Right lobe of liver (tissue), 6 donors: Measurements from ENCODE around the gene RFFL. TPM values are rescaled to one million over a fixed set of nuclear protein-coding genes. Genes with fewer than 3 reads are reported as not detected.

ENCODE experiments used
- ATAC-seq, 4 donors: fragments of 200-7000 bp; cut with Tn5 transposase; one replicate each; pipeline ENCODE4 v1.9.1; 2020; ENCODE audit warnings: mild to moderate bottlenecking in 4 of 4, moderate library complexity in 4 of 4
- DNase-seq, 3 donors: peaks; one replicate each; pipeline ENCODE4 v3.0.0-alpha.2; 2020
- H3K27ac ChIP-seq, 3 donors: fragments of 200-600 bp; one replicate each; pipeline ENCODE4 v1.8.0; 2022
- H3K27me3 ChIP-seq, 2 donors: fragments of 200-600 bp; one replicate each; pipeline ENCODE4 v1.8.0; 2022
- H3K36me3 ChIP-seq, 4 donors: fragments of 200-600 bp; sonication (generic) in 1 of 4; one replicate each; pipeline versions ENCODE4 v1.5.1 to v1.8.0; 2017 to 2022; ENCODE audit warnings: control low read depth in 1 of 4
- H3K4me1 ChIP-seq, 4 donors: fragments of 200-600 bp; sonication (generic) in 1 of 4; one replicate each; pipeline versions ENCODE4 v1.5.1 to v1.8.0; 2017 to 2022; ENCODE audit warnings: control low read depth in 1 of 4
- H3K4me3 ChIP-seq, 3 donors: fragments of 200-600 bp; one replicate each; pipeline ENCODE4 v1.8.0; 2022
- H3K9me3 ChIP-seq, 4 donors: fragments of 200-600 bp; sonication (generic) in 1 of 4; one replicate each; pipeline versions ENCODE4 v1.5.1 to v1.8.0; 2017 to 2022; ENCODE audit warnings: control low read depth in 1 of 4
- POLR2A ChIP-seq: fragments of 450-650 bp; IDR thresholded peaks from one replicate; pipeline ENCODE4 v1.6.1; 2017; ENCODE audit warnings: antibody characterized with exemption, mild to moderate bottlenecking
- WGBS: methylation state at CpG from one replicate; pipeline ENCODE4 v1.1.6; 2018; ENCODE audit warnings: low coverage, low lambda C conversion rate; ENCODE audit not compliant: insufficient coverage; ENCODE audit errors: missing lambda C conversion rate; 5-methylcytosine and 5-hydroxymethylcytosine counted together
- intact Hi-C, 2 donors: fragments of 100-400 bp; cut with DNase I; formaldehyde crosslinking; loops; one replicate each; pipeline versions ENCODE4 v1.11.2 to v1.14.1; 2022
- total RNA-seq, 6 experiments: library from RNA; depleted of rRNA in 2 of 6; stranded (reverse); fragments of >200 nt in 2 of 6; fragmentation: NEBNext Ultra II Directional in 3 of 6; extraction: Animal tissue kit (Norgen Biotek cat#: 25700) in 3 of 6; gene quantifications; one replicate each; pipeline versions ENCODE4 v1.1.0 to v1.2.4, GENCODE V29; 2016 to 2023
- TF ChIP-seq, protein P1 (sequence below), 4 donors: fragments of 200-600 bp in 3 of 4; fragments of 450-650 bp in 1 of 4; IDR thresholded peaks; one replicate each; pipeline versions ENCODE4 v1.5.1 to v1.8.0; 2016 to 2022; ENCODE audit warnings: antibody characterized with exemption in 4 of 4, mild to moderate bottlenecking in 2 of 4
- donor health status: DM: no; HTN: yes; CAD: no.
- donor health status: DM: no; HTN: no; CAD: no.
- donor health status: DM: no; HTN: no; CAD: no.
- donor health status: DM: no; HTN: yes; CAD: no.
- donor health status: DM: no; HTN: yes; CAD: no.

The RFFL gene
- total RNA-seq, 6 experiments from 2014 or later = 29.0 to 39.0 (median 34.1) TPM

DNA sequence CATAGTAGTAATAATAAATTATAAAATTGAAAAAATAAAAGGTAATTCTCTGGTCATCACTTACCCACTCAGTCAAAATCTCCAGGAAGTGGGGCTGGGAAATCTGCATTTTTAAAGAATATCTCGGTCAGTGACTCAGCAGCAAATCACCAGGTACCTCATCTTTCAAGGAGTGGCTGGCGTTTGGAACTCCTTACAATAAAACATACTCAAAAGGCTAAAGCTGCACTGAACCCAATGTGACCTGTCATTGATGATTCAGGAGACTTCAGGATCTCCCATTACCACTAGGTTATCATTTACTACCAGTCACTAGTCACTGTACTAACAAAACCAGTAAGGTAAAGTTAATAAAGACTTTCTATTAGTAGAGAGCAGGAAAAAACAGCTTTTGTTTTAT is 21.5 kb upstream of the RFFL start:
- WGBS = 55% methylated on average over 2 of the region's 2 CpGs
- no peaks in the 10 kb centered on the region for H3K27me3 ChIP-seq
- H3K4me3 ChIP-seq = no peak overlapping the region
- H3K27ac ChIP-seq = no peak overlapping the region
- TF ChIP-seq, protein P1, sequence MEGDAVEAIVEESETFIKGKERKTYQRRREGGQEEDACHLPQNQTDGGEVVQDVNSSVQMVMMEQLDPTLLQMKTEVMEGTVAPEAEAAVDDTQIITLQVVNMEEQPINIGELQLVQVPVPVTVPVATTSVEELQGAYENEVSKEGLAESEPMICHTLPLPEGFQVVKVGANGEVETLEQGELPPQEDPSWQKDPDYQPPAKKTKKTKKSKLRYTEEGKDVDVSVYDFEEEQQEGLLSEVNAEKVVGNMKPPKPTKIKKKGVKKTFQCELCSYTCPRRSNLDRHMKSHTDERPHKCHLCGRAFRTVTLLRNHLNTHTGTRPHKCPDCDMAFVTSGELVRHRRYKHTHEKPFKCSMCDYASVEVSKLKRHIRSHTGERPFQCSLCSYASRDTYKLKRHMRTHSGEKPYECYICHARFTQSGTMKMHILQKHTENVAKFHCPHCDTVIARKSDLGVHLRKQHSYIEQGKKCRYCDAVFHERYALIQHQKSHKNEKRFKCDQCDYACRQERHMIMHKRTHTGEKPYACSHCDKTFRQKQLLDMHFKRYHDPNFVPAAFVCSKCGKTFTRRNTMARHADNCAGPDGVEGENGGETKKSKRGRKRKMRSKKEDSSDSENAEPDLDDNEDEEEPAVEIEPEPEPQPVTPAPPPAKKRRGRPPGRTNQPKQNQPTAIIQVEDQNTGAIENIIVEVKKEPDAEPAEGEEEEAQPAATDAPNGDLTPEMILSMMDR (IDR thresholded peaks at IDR 0.05) = no peak
- no peak for TF ChIP-seq POLR2A
- intact Hi-C loops = no loop called here
- no peaks in the 10 kb centered on the region for H3K36me3 ChIP-seq
- no peaks in the 10 kb centered on the region for H3K9me3 ChIP-seq
- H3K4me1 ChIP-seq = peaks cover 0 to 30% (median 5%) of the 10 kb centered on the region in 4 donors
- no peak for DNase-seq
- no peak for ATAC-seq

DNA sequence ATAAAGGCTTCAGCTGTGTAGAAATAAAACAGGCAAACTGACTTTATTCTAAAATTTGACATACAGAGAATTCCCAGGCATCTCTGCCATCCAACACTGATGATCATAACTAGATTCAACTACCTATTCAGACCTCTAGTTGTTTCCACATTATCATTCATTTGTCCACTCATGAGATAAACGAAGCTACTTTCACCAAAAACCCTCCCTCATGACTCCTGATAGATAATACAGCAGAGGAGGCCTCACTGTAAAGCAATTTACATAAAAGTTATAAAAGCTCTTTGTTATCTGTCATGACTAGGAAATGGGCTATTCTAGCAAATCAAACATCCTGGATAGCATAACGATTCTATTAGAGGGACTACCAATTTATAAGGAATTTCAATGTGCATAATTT is 19.6 kb upstream of the RFFL start:
- DNase-seq (no peak), ATAC-seq (no peak)
- Histone ChIP-seq H3K9me3 (no peaks in the 10 kb centered on the region), H3K4me1 (peaks cover 0 to 37% (median 5%) of the 10 kb centered on the region in 4 donors), H3K27ac (no peak overlapping the region), H3K4me3 (no peak overlapping the region), H3K27me3 (no peaks in the 10 kb centered on the region), H3K36me3 (no peaks in the 10 kb centered on the region)
- WGBS = 56% methylated on average over 2 of the region's 2 CpGs
- intact Hi-C loops = no loop called here
- TF ChIP-seq POLR2A = no peak
- TF ChIP-seq, protein P1 (IDR thresholded peaks at IDR 0.05) = no peak

DNA sequence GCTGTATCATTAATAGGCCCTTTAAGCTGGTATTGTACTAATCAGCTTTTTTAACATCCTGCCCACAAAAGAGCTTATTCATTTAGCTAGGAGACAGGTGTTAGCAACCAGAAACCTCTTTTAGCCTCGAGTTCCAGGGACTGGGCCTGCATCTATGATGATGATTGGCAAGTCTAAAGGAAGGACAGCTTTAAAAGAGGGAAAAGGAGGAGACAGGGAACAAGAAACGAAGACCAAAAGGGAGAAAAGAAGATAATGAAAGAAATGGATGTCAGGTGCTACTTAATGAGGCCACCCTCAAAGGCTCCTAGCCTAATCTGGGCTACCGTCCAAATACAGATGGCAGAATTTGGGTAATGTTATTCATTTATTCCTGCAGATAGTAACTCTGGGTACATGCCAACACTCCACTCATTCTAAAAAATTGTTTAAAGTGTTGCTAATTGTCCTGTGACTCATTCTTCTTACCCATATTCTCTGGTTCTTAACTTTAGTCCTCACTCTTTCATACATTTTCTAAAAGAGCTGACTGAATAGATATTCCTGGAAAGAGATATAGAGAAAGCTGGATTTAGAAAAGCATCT is 18.7 kb upstream of the RFFL start:
- intact Hi-C loops = no loop called here
- no peaks in the 10 kb centered on the region for H3K36me3 ChIP-seq
- no peak overlapping the region for H3K27ac ChIP-seq
- TF ChIP-seq, protein P1 (IDR thresholded peaks at IDR 0.05) = no peak
- no peak for TF ChIP-seq POLR2A
- no peaks in the 10 kb centered on the region for H3K9me3 ChIP-seq
- peaks cover 0 to 34% (median 5%) of the 10 kb centered on the region in 4 donors for H3K4me1 ChIP-seq
- no peak for DNase-seq
- no peaks in the 10 kb centered on the region for H3K27me3 ChIP-seq
- peak in 1 of 4 donors; percentile 33 for ATAC-seq
- 50% methylated on average over 3 of the region's 3 CpGs for WGBS
- no peak overlapping the region for H3K4me3 ChIP-seq

DNA sequence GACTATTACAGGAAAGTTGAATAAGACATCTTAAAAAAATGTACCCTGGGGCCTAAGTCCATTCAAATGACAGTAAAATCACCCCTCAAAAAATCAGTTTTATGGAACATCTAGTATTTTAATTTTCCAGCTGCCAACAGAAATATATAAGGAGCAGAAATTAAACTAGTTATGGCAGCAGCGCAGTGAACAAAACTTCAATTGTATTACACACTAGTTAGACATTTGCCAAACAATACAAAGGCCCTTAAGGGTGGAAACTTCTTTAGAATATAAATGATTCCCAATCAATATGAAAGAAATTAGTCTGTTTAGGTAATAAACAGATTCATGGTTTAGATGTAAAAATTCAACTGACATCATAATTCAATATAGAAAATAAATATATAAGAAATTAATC is 18.1 kb upstream of the RFFL start:
- H3K9me3 ChIP-seq = no peaks in the 10 kb centered on the region
- H3K4me1 ChIP-seq = peaks cover 0 to 29% (median 3%) of the 10 kb centered on the region in 4 donors
- no peaks in the 10 kb centered on the region for H3K36me3 ChIP-seq
- H3K27me3 ChIP-seq = no peaks in the 10 kb centered on the region
- intact Hi-C loops = no loop called here
- ATAC-seq = no peak
- no CpG with 5 or more reads among the region's 1 CpG for WGBS
- TF ChIP-seq, protein P1 (IDR thresholded peaks at IDR 0.05) = no peak
- no peak for TF ChIP-seq POLR2A
- DNase-seq = no peak
- H3K4me3 ChIP-seq = no peak overlapping the region
- no peak overlapping the region for H3K27ac ChIP-seq
